GM12874 (cell line): ENCODE results near the gene C1QTNF9.

ENCODE experiments used
- CTCF ChIP-seq: IDR thresholded peaks from 2 replicates; pipeline ENCODE4 v1.5.1; 2011; ENCODE audit warnings: low read depth, mild to moderate bottlenecking, control low read depth, low read length, moderate library complexity; ENCODE audit not compliant: insufficient read depth

C1QTNF9 gene

DNA sequence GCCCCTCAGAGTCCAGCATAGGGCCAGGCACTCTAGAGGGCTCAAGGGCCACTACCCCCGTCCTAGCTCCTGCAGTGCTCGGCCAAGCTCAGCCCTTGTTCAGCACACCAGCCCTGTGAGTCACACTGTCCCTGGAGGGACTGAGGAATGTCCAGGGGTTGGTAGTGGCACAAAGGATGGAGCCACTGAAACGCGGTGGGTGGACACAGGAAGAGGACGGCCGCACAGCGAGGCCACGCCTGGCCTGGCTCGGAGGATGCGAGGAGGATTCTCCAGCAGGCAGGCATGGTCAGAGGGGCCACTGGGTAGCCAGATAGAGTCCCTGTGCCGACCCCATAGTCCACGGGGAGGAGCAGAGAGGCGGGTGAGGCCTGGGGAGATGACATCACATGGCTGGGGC is 45.7 kb downstream of the C1QTNF9 start:
- no peak for TF ChIP-seq CTCF

- TF ChIP-seq CTCF, result no peak
Observed at GRCh38 chr13:24356270-24356669, 46.9 kb downstream of the C1QTNF9 start.

GRCh38 chr13:24356837-24357236 is 47.5 kb downstream of the C1QTNF9 start:
- no peak for TF ChIP-seq CTCF

- TF ChIP-seq CTCF, result no peak
Observed at GRCh38 chr13:24357756-24358155, 48.4 kb downstream of the C1QTNF9 start.

DNA sequence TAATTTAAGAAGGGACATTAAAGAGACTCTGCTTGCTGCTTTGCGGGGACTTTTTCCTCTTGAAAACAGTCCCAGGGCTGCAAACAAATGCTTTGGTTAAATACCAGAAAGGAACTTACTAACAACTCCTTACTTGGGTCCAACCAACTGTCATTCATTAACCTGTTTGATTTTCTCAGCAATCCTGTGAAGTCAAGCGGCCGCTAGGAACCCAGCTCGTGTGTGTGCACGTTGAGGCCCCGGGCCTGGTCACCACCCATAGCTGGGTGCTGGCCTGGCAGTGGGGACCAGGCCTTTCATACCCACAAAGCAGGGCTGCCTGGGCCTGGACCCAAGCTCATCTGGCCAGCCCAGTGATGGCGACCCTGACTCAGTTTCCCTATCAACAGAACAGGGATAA is 50.7 kb downstream of the C1QTNF9 start:
- no peak for TF ChIP-seq CTCF

DNA sequence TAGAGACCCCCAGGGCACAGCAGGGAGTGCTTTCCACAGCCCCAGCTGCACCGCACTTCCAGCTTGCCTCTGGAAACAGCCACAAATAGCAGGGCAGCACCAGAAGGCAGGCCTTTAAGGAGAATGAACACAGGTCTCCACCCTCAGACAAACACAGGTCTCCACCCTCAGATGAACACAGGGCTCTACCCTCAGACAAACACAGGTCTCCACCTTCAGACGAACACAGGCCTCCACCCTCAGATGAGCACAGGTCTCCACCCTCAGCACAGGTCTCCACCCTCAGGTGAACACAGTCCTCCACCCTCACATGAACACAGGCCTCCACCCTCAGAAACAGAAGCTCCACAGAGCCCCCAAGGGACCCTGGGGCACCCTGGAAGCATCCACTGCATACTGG is 51.7 kb downstream of the C1QTNF9 start:
- no peak for TF ChIP-seq CTCF

GRCh38 chr13:24361852-24362366 is 52.5 kb downstream of the C1QTNF9 start:
- TF ChIP-seq CTCF, result no peak

GRCh38 chr13:24362435-24362952 is 53.1 kb downstream of the C1QTNF9 start:
- TF ChIP-seq CTCF, result no peak
